Testis (tissue), 3 donors: ENCODE results near the gene GPR4. TPM values are rescaled to one million over a fixed set of nuclear protein-coding genes. Genes with fewer than 3 reads are reported as not detected.

Source experiments
- DNase-seq: peaks from one replicate; pipeline ENCODE4 v3.0.0-alpha.2; 2019
- H3K27ac ChIP-seq, 2 donors: fragments of 200-600 bp; sonication (generic); one replicate each; pipeline ENCODE4 v1.5.1; 2019
- H3K27me3 ChIP-seq: fragments of 200-600 bp; sonication (generic); one replicate; pipeline ENCODE4 v1.5.1; 2019
- H3K36me3 ChIP-seq: fragments of 200-600 bp; sonication (generic); one replicate; pipeline ENCODE4 v1.5.1; 2017; ENCODE audit warnings: low read depth; ENCODE audit errors: missing control alignments
- H3K4me1 ChIP-seq: fragments of 200-600 bp; sonication (generic); one replicate; pipeline ENCODE4 v1.5.1; 2019
- H3K4me3 ChIP-seq, 2 donors: fragments of 200-600 bp; sonication (generic); one replicate each; pipeline ENCODE4 v1.5.1; 2017 to 2019
- H3K9me3 ChIP-seq: fragments of 200-600 bp; sonication (generic); one replicate; pipeline ENCODE4 v1.5.1; 2017
- CTCF ChIP-seq, 3 experiments: fragments of 450-650 bp in 2 of 3; fragments of 200-600 bp in 1 of 3; sonication (generic) in 1 of 3; IDR thresholded peaks; one replicate each; pipeline ENCODE4 v1.5.1; 2016 to 2019; ENCODE audit warnings: antibody characterized with exemption in 3 of 3, mild to moderate bottlenecking in 2 of 3, moderate library complexity in 1 of 3
- POLR2A ChIP-seq: fragments of 450-650 bp; IDR thresholded peaks from one replicate; pipeline ENCODE4 v1.6.1; 2017; ENCODE audit warnings: antibody characterized with exemption, mild to moderate bottlenecking, moderate library complexity
- WGBS, 2 donors: methylation state at CpG; one replicate each; pipeline ENCODE4 v1.1.5; 2018; 5-methylcytosine and 5-hydroxymethylcytosine counted together
- intact Hi-C: fragments of 100-400 bp; cut with DNase I; formaldehyde crosslinking; loops from one replicate; pipeline ENCODE4 v1.15.1; 2023; ENCODE audit warnings: low total_unique reads
- polyA plus RNA-seq: library from polyadenylated mRNA; stranded (reverse); fragments of 350-450 nt; fragmentation: Illumina TruSeq; extraction: RNeasy Lipid Tissue Mini Kit (QIAGEN cat#74804); gene quantifications from one replicate; pipeline ENCODE4 v1.2.3, GENCODE V29; 2014; ENCODE audit warnings: low read depth, low replicate concordance; ENCODE audit not compliant: insufficient read depth
- total RNA-seq, 2 donors: library from RNA; depleted of rRNA; stranded (reverse); fragments of >200 nt; gene quantifications; one replicate each; pipeline ENCODE4 v1.2.3, GENCODE V29; 2016

GPR4 gene
- total and polyA plus RNA-seq, 3 donors from 2014 or later: 0.81 to 3.2 (median 1.9) TPM

GRCh38 chr19:45556835-45557234 is 45.2 kb downstream of the GPR4 start:
- H3K27ac ChIP-seq: no peak overlapping the region
- DNase-seq: no peak
- 96 to 100% methylated on average over 1 to 3 of the region's 5 CpGs for WGBS, 2 donors
- no peaks in the 10 kb centered on the region for H3K4me1 ChIP-seq
- H3K4me3 ChIP-seq: no peak overlapping the region
- H3K27me3 ChIP-seq: no peaks in the 10 kb centered on the region
- TF ChIP-seq CTCF (IDR thresholded peaks at IDR 0.05) (no peak), POLR2A (no peak)
- H3K9me3 ChIP-seq: no peaks in the 10 kb centered on the region
- intact Hi-C loops: no loop called here
- no peaks in the 10 kb centered on the region for H3K36me3 ChIP-seq

- TF ChIP-seq CTCF (IDR thresholded peaks at IDR 0.05) (no peak), POLR2A (no peak)
- Histone ChIP-seq H3K27ac (no peak overlapping the region), H3K36me3 (no peaks in the 10 kb centered on the region), H3K27me3 (no peaks in the 10 kb centered on the region), H3K4me3 (no peak overlapping the region), H3K9me3 (no peaks in the 10 kb centered on the region), H3K4me1 (no peaks in the 10 kb centered on the region)
- WGBS, 2 donors: 89 to 96% methylated on average over 1 of the region's 1 CpG
- DNase-seq: no peak
- intact Hi-C loops: no loop called here
Measured at GRCh38 chr19:45554481-45554880, 47.5 kb downstream of the GPR4 start.

- no peak for DNase-seq
Measured at GRCh38 chr19:45553464-45553863, 48.5 kb downstream of the GPR4 start.

GRCh38 chr19:45547965-45548609 is 53.9 kb downstream of the GPR4 start:
- Histone ChIP-seq H3K36me3 (no peaks in the 10 kb centered on the region), H3K9me3 (no peaks in the 10 kb centered on the region), H3K4me1 (no peaks in the 10 kb centered on the region), H3K4me3 (no peak overlapping the region), H3K27me3 (no peaks in the 10 kb centered on the region), H3K27ac (no peak overlapping the region)
- no peak for DNase-seq
- TF ChIP-seq POLR2A (no peak), CTCF (IDR thresholded peaks at IDR 0.05) (no peak)
- 87 to 91% methylated on average over 9 of the region's 9 CpGs for WGBS, 2 donors
- intact Hi-C loops: no loop called here

More at GRCh38 chr19:45553464-45553863, 48.5 kb downstream of the GPR4 start:
- Histone ChIP-seq H3K36me3 (no peaks in the 10 kb centered on the region), H3K4me3 (no peak overlapping the region), H3K9me3 (no peaks in the 10 kb centered on the region), H3K27me3 (no peaks in the 10 kb centered on the region), H3K27ac (no peak overlapping the region), H3K4me1 (no peaks in the 10 kb centered on the region)
- 70% methylated on average over 34 of the region's 34 CpGs; no CpG with 5 or more reads in 1 of the 2 donors for WGBS, 2 donors
- TF ChIP-seq POLR2A: no peak
- TF ChIP-seq CTCF (IDR thresholded peaks at IDR 0.05): no peak
- intact Hi-C loops: no loop called here

GRCh38 chr19:45547211-45547770 is 54.7 kb downstream of the GPR4 start:
- intact Hi-C loops: no loop called here
- Histone ChIP-seq H3K27ac (no peak overlapping the region), H3K9me3 (no peaks in the 10 kb centered on the region), H3K27me3 (no peaks in the 10 kb centered on the region), H3K36me3 (no peaks in the 10 kb centered on the region), H3K4me1 (no peaks in the 10 kb centered on the region), H3K4me3 (no peak overlapping the region)
- TF ChIP-seq POLR2A (no peak), CTCF (IDR thresholded peaks at IDR 0.05) (no peak)
- DNase-seq: no peak
- 73 to 75% methylated on average over 9 to 10 of the region's 10 CpGs for WGBS, 2 donors
